Fibroblast of mammary gland (primary cell): ENCODE measurements around the gene DAAM2.

Source experiments
- DNase-seq: peaks from one replicate; pipeline ENCODE4 v3.0.0-alpha.2; 2010; ENCODE audit warnings: low read depth
- H3K4me3 ChIP-seq: 2 replicates; pipeline ENCODE4 v1.5.1; 2011; ENCODE audit warnings: low read depth, mild to moderate bottlenecking, low read length, moderate library complexity; ENCODE audit not compliant: control insufficient read depth
- TF ChIP-seq, protein P1 (sequence below): conservative IDR thresholded peaks from 2 replicates; pipeline ENCODE4 v1.5.1; 2011; ENCODE audit warnings: low read depth, low read length, inconsistent platforms; ENCODE audit not compliant: control insufficient read depth, insufficient read depth

Gene DAAM2

GRCh38 chr6:39915866-39916265, 123.7 kb downstream of the DAAM2 start:
- no peak for DNase-seq
- H3K4me3 ChIP-seq = no peak overlapping the region
- TF ChIP-seq, protein P1, sequence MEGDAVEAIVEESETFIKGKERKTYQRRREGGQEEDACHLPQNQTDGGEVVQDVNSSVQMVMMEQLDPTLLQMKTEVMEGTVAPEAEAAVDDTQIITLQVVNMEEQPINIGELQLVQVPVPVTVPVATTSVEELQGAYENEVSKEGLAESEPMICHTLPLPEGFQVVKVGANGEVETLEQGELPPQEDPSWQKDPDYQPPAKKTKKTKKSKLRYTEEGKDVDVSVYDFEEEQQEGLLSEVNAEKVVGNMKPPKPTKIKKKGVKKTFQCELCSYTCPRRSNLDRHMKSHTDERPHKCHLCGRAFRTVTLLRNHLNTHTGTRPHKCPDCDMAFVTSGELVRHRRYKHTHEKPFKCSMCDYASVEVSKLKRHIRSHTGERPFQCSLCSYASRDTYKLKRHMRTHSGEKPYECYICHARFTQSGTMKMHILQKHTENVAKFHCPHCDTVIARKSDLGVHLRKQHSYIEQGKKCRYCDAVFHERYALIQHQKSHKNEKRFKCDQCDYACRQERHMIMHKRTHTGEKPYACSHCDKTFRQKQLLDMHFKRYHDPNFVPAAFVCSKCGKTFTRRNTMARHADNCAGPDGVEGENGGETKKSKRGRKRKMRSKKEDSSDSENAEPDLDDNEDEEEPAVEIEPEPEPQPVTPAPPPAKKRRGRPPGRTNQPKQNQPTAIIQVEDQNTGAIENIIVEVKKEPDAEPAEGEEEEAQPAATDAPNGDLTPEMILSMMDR = no peak

GRCh38 chr6:39917329-39917728, 125.2 kb downstream of the DAAM2 start:
- H3K4me3 ChIP-seq = no peak overlapping the region

GRCh38 chr6:39917981-39918380, 125.8 kb downstream of the DAAM2 start:
- DNase-seq = no peak
- no peak overlapping the region for H3K4me3 ChIP-seq
- TF ChIP-seq, protein P1 = no peak

More at GRCh38 chr6:39917329-39917728, 125.2 kb downstream of the DAAM2 start:
- no peak for DNase-seq
- TF ChIP-seq, protein P1 = no peak

GRCh38 chr6:39918831-39919230, 126.7 kb downstream of the DAAM2 start:
- no peak overlapping the region for H3K4me3 ChIP-seq
- TF ChIP-seq, protein P1 = no peak
- DNase-seq = no peak

- DNase-seq = no peak
- TF ChIP-seq, protein P1 = no peak
- H3K4me3 ChIP-seq = no peak overlapping the region
Measured at GRCh38 chr6:39920157-39920556, 128.0 kb downstream of the DAAM2 start.

GRCh38 chr6:39922821-39923220, 130.6 kb downstream of the DAAM2 start:
- H3K4me3 ChIP-seq = no peak overlapping the region
- DNase-seq = no peak
- TF ChIP-seq, protein P1 = no peak

GRCh38 chr6:39923394-39923793, 131.2 kb downstream of the DAAM2 start:
- TF ChIP-seq, protein P1 = no peak
- DNase-seq = no peak
- H3K4me3 ChIP-seq = no peak overlapping the region
